Activated CD4-positive, alpha-beta T cell treated with anti-CD3 and anti-CD28 coated beads, Interleukin-2, amount 50 U/mL, for 16 hours (primary cell): ENCODE data around the gene LRP1B.

Experiments used
- DNase-seq: peaks from one replicate; pipeline ENCODE4 v3.0.0-alpha.2; 2020

LRP1B gene

GRCh38 chr2:141943918-141944317 is 186.9 kb downstream of the LRP1B start:
- DNase-seq: no peak

- DNase-seq: no peak
Observed at GRCh38 chr2:141942006-141942789, 188.6 kb downstream of the LRP1B start.

GRCh38 chr2:141941210-141941714 is 189.6 kb downstream of the LRP1B start:
- no peak for DNase-seq

- DNase-seq: no peak
Observed at GRCh38 chr2:141940709-141941108, 190.1 kb downstream of the LRP1B start.

GRCh38 chr2:141933226-141933625 is 197.6 kb downstream of the LRP1B start:
- DNase-seq: no peak

- DNase-seq: no peak
Observed at GRCh38 chr2:141932261-141932660, 198.6 kb downstream of the LRP1B start.

- no peak for DNase-seq
Observed at GRCh38 chr2:141931797-141932196, 199.0 kb downstream of the LRP1B start.

GRCh38 chr2:141930803-141931202 is 200.0 kb downstream of the LRP1B start:
- DNase-seq: no peak

GRCh38 chr2:141929331-141930252 is 201.2 kb downstream of the LRP1B start:
- no peak for DNase-seq

- DNase-seq: no peak
Observed at GRCh38 chr2:141928476-141928875, 202.3 kb downstream of the LRP1B start.

GRCh38 chr2:141927536-141927935 is 203.3 kb downstream of the LRP1B start:
- no peak for DNase-seq

GRCh38 chr2:141925511-141925910 is 205.3 kb downstream of the LRP1B start:
- no peak for DNase-seq

GRCh38 chr2:141923657-141924056 is 207.2 kb downstream of the LRP1B start:
- no peak for DNase-seq

- DNase-seq: peak; percentile 6
Observed at GRCh38 chr2:141911485-141912066, 219.2 kb downstream of the LRP1B start.

- DNase-seq: no peak
Observed at GRCh38 chr2:141906678-141907077, 224.1 kb downstream of the LRP1B start.

GRCh38 chr2:141900826-141901225 is 230.0 kb downstream of the LRP1B start:
- DNase-seq: no peak

- no peak for DNase-seq
Observed at GRCh38 chr2:141899740-141900139, 231.1 kb downstream of the LRP1B start.

GRCh38 chr2:141889788-141890187 is 241.0 kb downstream of the LRP1B start:
- DNase-seq: no peak

- no peak for DNase-seq
Observed at GRCh38 chr2:141888987-141889555, 241.7 kb downstream of the LRP1B start.

GRCh38 chr2:141887363-141887762 is 243.5 kb downstream of the LRP1B start:
- no peak for DNase-seq

GRCh38 chr2:141878016-141878415 is 252.8 kb downstream of the LRP1B start:
- no peak for DNase-seq

GRCh38 chr2:141871913-141872634 is 258.7 kb downstream of the LRP1B start:
- no peak for DNase-seq
